NCI-H345 treated with DMSO at 0.1 percent for 48 hours (cell line): ENCODE measurements around the gene SHANK3.

Experiments used
- DNase-seq: peaks from one replicate; lab custom pipeline; 2025; ENCODE audit not compliant: unreplicated experiment; lab: John Stamatoyannopoulos, UW

The SHANK3 gene

GRCh38 chr22:50711446-50712340 lies 39.1 kb downstream of the SHANK3 start:
- no peak for DNase-seq

GRCh38 chr22:50712341-50713007 lies 39.9 kb downstream of the SHANK3 start:
- DNase-seq: no peak

GRCh38 chr22:50713008-50713385 lies 40.4 kb downstream of the SHANK3 start:
- DNase-seq: no peak

GRCh38 chr22:50713571-50714056 lies 41.0 kb downstream of the SHANK3 start:
- DNase-seq: no peak

- DNase-seq: no peak
These were observed 41.5 kb downstream of the SHANK3 start for GRCh38 chr22:50714150-50714549.

GRCh38 chr22:50714631-50715179 lies 42.1 kb downstream of the SHANK3 start:
- DNase-seq: no peak

- DNase-seq: no peak
These were observed 42.6 kb downstream of the SHANK3 start for GRCh38 chr22:50715250-50715649.

- DNase-seq: no peak
These were observed 43.2 kb downstream of the SHANK3 start for GRCh38 chr22:50715776-50716175.

GRCh38 chr22:50716290-50717024 lies 43.8 kb downstream of the SHANK3 start:
- no peak for DNase-seq

GRCh38 chr22:50717709-50718351 lies 45.2 kb downstream of the SHANK3 start:
- DNase-seq: no peak

GRCh38 chr22:50718352-50718709 lies 45.7 kb downstream of the SHANK3 start:
- no peak for DNase-seq

- no peak for DNase-seq
These were observed 47.2 kb downstream of the SHANK3 start for GRCh38 chr22:50719814-50720300.

- DNase-seq: no peak
These were observed 48.0 kb downstream of the SHANK3 start for GRCh38 chr22:50720301-50721256.

- DNase-seq: no peak
These were observed 48.7 kb downstream of the SHANK3 start for GRCh38 chr22:50721257-50721844.

GRCh38 chr22:50722048-50722701 lies 49.6 kb downstream of the SHANK3 start:
- no peak for DNase-seq
